ENCODE data around the gene CCL5.

Gene CCL5

DNA sequence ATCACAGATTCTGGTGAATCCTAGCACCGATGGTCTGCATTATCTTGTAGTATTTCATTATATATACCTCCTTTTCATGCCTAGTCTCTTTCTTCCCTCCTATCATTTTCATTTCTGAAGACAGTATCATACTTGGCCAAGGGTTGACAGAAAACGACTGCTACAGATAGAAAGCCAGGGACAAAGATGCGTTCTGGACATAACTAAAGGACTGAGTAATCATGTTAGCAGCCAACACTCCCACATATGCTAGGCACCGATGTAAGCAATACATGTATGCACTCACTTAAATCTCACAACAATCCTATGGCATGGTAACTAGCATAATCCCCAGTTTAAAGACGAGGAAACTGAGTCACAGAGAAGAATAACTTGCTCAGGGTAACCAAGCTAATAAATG lies 27.5 kb upstream of the CCL5 start:
- TF ChIP-seq, protein P1, sequence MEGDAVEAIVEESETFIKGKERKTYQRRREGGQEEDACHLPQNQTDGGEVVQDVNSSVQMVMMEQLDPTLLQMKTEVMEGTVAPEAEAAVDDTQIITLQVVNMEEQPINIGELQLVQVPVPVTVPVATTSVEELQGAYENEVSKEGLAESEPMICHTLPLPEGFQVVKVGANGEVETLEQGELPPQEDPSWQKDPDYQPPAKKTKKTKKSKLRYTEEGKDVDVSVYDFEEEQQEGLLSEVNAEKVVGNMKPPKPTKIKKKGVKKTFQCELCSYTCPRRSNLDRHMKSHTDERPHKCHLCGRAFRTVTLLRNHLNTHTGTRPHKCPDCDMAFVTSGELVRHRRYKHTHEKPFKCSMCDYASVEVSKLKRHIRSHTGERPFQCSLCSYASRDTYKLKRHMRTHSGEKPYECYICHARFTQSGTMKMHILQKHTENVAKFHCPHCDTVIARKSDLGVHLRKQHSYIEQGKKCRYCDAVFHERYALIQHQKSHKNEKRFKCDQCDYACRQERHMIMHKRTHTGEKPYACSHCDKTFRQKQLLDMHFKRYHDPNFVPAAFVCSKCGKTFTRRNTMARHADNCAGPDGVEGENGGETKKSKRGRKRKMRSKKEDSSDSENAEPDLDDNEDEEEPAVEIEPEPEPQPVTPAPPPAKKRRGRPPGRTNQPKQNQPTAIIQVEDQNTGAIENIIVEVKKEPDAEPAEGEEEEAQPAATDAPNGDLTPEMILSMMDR (IDR thresholded peaks at IDR 0.05; ENCODE audit: control insufficient read depth, insufficient read depth, low read depth, low read length, missing control alignments): no peak
- no peak for DNase-seq (ENCODE audit: low read depth)
- H3K4me3 ChIP-seq (ENCODE audit: control insufficient read depth, low read depth, low read length): no peak overlapping the region

DNA sequence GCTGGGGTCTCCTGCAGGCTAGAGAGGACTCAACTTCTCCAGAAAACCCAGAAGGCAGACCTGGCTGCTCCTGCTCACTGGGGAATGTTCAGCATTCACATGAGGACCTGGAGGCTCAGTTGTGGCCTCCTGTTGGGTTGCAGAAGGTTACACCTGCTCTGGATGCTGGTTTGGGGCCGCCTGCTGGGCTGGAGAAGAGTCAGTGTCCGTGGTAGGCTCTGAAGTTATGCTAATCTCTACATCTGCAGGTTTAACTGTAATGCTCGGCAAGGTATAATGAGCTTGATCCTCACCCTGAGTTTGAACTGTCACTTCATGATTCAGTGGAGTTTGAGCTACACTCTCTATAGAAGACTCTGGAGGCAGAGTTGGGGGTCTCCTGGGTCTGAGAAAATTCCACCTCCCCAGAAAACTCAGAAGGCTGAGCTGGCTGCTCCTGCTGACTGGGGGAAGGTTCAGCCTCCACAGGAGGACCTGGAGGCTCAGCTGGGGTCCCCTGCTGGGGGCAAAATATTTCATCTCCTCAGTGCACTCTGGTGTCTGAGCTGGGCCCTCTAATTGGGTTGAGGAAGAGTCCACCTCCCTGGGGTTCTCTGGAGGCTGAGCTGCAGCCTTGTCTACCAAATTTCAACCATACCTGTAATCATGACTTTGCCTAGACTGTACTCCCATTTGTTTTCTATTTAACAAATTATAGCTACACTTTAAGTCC lies 26.9 kb upstream of the CCL5 start:
- TF ChIP-seq, protein P1 (IDR thresholded peaks at IDR 0.05; ENCODE audit: control insufficient read depth, insufficient read depth, low read depth, low read length, missing control alignments): no peak
- no peak overlapping the region for H3K4me3 ChIP-seq (ENCODE audit: control insufficient read depth, low read depth, low read length)
- no peak for DNase-seq (ENCODE audit: low read depth)

DNA sequence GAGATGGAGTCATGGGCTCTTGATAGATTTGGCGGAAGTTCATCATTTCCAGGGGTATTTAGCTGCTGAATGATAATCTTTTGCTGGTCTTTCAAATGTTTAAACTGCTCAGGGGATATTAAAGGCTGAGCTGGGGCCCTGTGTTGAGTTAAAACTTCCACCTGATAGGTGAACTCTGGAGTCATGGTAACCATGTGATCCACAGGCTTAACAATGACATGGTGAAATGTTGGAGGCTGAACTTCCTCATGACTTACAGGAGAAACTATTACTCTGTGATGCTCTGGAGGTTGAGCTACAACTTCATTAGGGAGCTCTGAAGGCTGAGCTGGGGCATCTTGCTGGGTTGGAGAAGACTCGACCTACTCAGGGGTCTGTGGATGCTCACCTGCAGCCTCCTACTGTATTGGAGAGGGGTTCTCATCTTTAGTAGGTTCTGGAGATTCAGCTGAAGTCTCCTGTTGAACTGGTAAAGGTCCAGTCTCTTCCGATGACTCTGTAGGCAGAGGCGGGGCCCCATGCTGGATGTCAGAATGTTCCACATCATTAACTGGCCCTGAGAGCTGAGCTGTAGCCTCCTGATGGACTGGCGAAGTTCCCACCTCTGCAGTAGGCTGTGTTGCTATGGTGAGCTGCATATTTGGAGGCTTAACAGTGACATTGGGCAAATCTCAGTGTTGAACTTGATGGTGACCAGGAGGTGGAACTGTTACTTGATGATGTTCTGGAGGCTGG lies 26.2 kb upstream of the CCL5 start:
- DNase-seq (ENCODE audit: low read depth): no peak
- TF ChIP-seq, protein P1 (IDR thresholded peaks at IDR 0.05; ENCODE audit: control insufficient read depth, insufficient read depth, low read depth, low read length, missing control alignments): no peak

DNA sequence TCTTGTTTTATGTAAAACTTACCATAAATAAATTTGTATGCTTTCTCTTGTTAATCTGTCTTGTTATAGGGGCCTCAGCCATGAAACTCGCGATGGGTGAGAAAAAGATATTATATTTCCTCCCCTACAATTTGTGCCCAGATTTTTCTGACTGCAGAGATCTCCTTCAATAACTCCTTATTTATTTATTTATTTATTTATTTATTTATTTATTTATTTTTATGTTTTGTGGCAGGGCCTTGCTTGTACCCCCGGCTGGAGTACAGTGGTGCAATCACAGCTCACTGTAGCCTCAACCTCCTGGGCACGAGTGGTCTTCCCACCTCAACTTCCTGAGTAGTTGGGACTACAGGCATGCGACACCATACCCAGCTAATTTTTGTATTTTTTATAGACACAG lies 23.3 kb upstream of the CCL5 start:
- no peak for DNase-seq (ENCODE audit: low read depth)
- no peak overlapping the region for H3K4me3 ChIP-seq (ENCODE audit: control insufficient read depth, low read depth, low read length)
- TF ChIP-seq, protein P1 (IDR thresholded peaks at IDR 0.05; ENCODE audit: control insufficient read depth, insufficient read depth, low read depth, low read length, missing control alignments): no peak

More for the DNA sequence above, 26.2 kb upstream of the CCL5 start:
- H3K4me3 ChIP-seq (ENCODE audit: control insufficient read depth, low read depth, low read length): no peak overlapping the region

DNA sequence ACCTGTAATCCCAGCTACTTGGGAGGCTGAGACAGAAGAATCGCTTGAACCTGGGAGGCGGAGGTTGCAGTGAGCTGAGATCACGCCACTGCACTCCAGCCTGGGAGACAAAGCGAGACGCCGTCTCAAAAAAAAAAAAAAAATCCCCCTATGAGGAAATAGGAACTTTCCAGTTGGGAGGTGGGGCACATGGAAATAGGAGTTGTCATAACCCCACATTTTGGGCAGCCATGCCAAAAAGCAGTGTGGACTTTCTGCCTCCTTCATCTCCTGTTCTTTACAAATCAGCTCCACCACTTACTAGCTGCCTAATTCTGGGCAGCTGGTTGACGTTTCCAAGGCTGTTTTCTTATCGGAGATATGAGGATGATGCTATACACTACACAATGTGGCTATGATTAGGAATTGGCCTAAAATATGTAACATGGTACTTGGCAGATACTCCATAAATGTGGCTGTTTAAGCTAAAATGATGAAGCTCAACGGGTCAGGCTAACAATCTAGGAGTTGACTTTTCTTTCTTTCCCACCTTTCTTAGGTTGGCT lies 21.5 kb upstream of the CCL5 start:
- TF ChIP-seq, protein P1 (IDR thresholded peaks at IDR 0.05; ENCODE audit: control insufficient read depth, insufficient read depth, low read depth, low read length, missing control alignments): no peak
- no peak for DNase-seq (ENCODE audit: low read depth)
- no peak overlapping the region for H3K4me3 ChIP-seq (ENCODE audit: control insufficient read depth, low read depth, low read length)

DNA sequence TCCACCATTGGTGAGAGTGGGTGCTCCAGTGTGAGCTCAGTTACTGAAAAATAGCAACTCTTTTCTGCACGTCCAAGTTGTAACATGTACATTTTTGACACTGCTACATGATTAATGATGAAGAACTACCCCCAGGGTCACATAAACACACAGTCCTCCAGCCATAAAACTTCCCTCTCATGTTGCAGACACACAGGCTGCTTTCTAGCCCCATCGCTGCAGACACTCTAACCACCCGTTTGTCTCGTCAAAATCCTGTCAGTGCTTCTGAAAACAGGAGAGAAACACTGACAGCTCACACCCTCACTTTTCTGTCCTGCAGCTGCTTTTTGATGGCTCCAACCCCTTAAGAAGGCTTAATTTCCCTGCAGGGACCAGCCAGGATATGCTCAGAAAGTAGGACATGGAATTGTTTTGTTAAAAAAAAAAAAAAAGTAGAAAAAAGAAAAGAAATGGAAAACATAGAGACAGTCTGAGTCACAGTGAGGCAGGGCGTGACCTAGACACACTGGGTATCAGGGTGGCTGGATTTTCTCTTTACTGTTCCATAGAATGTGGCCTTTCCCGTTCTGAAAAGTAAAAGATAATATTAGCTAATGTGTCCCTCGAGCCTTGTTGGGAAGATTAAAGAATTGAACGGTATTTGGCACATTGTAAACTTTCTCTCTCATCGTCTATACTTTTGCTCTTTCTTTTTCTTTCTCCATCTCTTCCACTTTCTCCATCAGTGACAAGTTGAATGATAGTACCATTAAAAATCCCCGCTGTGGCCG lies 20.7 kb upstream of the CCL5 start:
- no peak overlapping the region for H3K4me3 ChIP-seq (ENCODE audit: control insufficient read depth, low read depth, low read length)
- DNase-seq (ENCODE audit: low read depth): no peak
- TF ChIP-seq, protein P1 (IDR thresholded peaks at IDR 0.05; ENCODE audit: control insufficient read depth, insufficient read depth, low read depth, low read length, missing control alignments): no peak
